H9 (cell line): ENCODE results near the gene EBPL. TPM values are rescaled to one million over a fixed set of nuclear protein-coding genes. Genes with fewer than 3 reads are reported as not detected.

Source experiments
- DNase-seq: peaks from one replicate; pipeline ENCODE4 v3.0.0-alpha.2; 2017
- H2AFZ ChIP-seq: one replicate; pipeline ENCODE4 v1.6.1; 2013; ENCODE audit warnings: mild to moderate bottlenecking, low read length, control low read depth, moderate library complexity
- H2AK5ac ChIP-seq: 2 replicates; pipeline ENCODE4 v1.6.1; 2013; ENCODE audit warnings: low read length, control low read depth, mixed read lengths; ENCODE audit not compliant: insufficient read length
- H2BK120ac ChIP-seq: one replicate; pipeline ENCODE4 v1.6.1; 2013; ENCODE audit warnings: low read depth, mild to moderate bottlenecking, low read length, control low read depth, inconsistent platforms; ENCODE audit not compliant: poor library complexity, severe bottlenecking
- H2BK12ac ChIP-seq: 2 replicates; pipeline ENCODE4 v1.6.1; 2013; ENCODE audit warnings: low read length, control low read depth, mixed read lengths, low read depth; ENCODE audit not compliant: insufficient read length
- H2BK15ac ChIP-seq: 2 replicates; pipeline ENCODE4 v1.6.1; 2013; ENCODE audit warnings: low read depth, low read length, control low read depth
- H2BK20ac ChIP-seq: one replicate; pipeline ENCODE4 v1.6.1; 2013; ENCODE audit warnings: low read depth, mild to moderate bottlenecking, low read length, control low read depth, inconsistent platforms; ENCODE audit not compliant: poor library complexity, severe bottlenecking
- H2BK5ac ChIP-seq: 2 replicates; pipeline ENCODE4 v1.6.1; 2013; ENCODE audit warnings: low read length, control low read depth, mixed read lengths; ENCODE audit not compliant: insufficient read length
- H3K14ac ChIP-seq: 2 replicates; pipeline ENCODE4 v1.6.1; 2013; ENCODE audit warnings: low read length, control low read depth; ENCODE audit not compliant: insufficient read depth
- H3K18ac ChIP-seq: 2 replicates; pipeline ENCODE4 v1.6.1; 2013; ENCODE audit warnings: low read depth, mild to moderate bottlenecking, mixed read lengths, low read length, control low read depth; ENCODE audit not compliant: insufficient read length
- H3K23ac ChIP-seq: 2 replicates; pipeline ENCODE4 v1.6.1; 2013; ENCODE audit warnings: low read length, control low read depth, mixed read lengths, low read depth; ENCODE audit not compliant: insufficient read length
- H3K23me2 ChIP-seq: 2 replicates; pipeline ENCODE4 v1.6.1; 2013; ENCODE audit warnings: low read depth, mild to moderate bottlenecking, mixed read lengths, low read length, control low read depth; ENCODE audit not compliant: insufficient read length, poor library complexity, severe bottlenecking
- H3K27ac ChIP-seq: 2 replicates; pipeline ENCODE4 v1.5.1; 2013; ENCODE audit warnings: low read length, control low read depth, mixed read lengths, low read depth; ENCODE audit not compliant: insufficient read length
- H3K27me3 ChIP-seq: 2 replicates; pipeline ENCODE4 v1.6.1; 2013; ENCODE audit warnings: low read length, control low read depth, inconsistent platforms; ENCODE audit not compliant: insufficient read depth
- H3K4ac ChIP-seq: 2 replicates; pipeline ENCODE4 v1.6.1; 2013; ENCODE audit warnings: low read depth, mild to moderate bottlenecking, control low read depth, inconsistent platforms, low read length, moderate library complexity
- H3K4me1 ChIP-seq: 2 replicates; pipeline ENCODE4 v1.6.1; 2013; ENCODE audit warnings: low read length, control low read depth, inconsistent platforms; ENCODE audit not compliant: insufficient read depth
- H3K4me2 ChIP-seq: 2 replicates; pipeline ENCODE4 v1.6.1; 2013; ENCODE audit warnings: low read length, control low read depth, mixed read lengths; ENCODE audit not compliant: insufficient read length, insufficient read depth
- H3K56ac ChIP-seq: 2 replicates; pipeline ENCODE4 v1.6.1; 2013; ENCODE audit warnings: low read depth, mild to moderate bottlenecking, mixed read lengths, low read length, control low read depth; ENCODE audit not compliant: insufficient read length
- H3K79me1 ChIP-seq: 2 replicates; pipeline ENCODE4 v1.6.1; 2013; ENCODE audit warnings: low read depth, mild to moderate bottlenecking, moderate library complexity, low read length, control low read depth, inconsistent platforms; ENCODE audit not compliant: insufficient read depth, poor library complexity, severe bottlenecking
- H3K79me2 ChIP-seq: 2 replicates; pipeline ENCODE4 v1.6.1; 2013; ENCODE audit warnings: low read length, control low read depth, inconsistent platforms; ENCODE audit not compliant: insufficient read depth
- H3K9ac ChIP-seq: 2 replicates; pipeline ENCODE4 v1.6.1; 2013; ENCODE audit warnings: low read length, control low read depth, mixed read lengths; ENCODE audit not compliant: insufficient read length; ENCODE audit errors: extremely low read depth
- H3K9me3 ChIP-seq: one replicate; pipeline ENCODE4 v1.6.1; 2013; ENCODE audit warnings: low read depth, low read length, inconsistent platforms; ENCODE audit not compliant: control insufficient read depth
- H3T11ph ChIP-seq: one replicate; pipeline ENCODE4 v1.6.1; 2013; ENCODE audit warnings: mild to moderate bottlenecking, low read length, control low read depth, inconsistent platforms
- H4K20me1 ChIP-seq: one replicate; pipeline ENCODE4 v1.6.1; 2013; ENCODE audit not compliant: control insufficient read depth, insufficient read length, insufficient read depth
- H4K5ac ChIP-seq: 2 replicates; pipeline ENCODE4 v1.6.1; 2013; ENCODE audit warnings: low read depth, mild to moderate bottlenecking, mixed read lengths, low read length, control low read depth; ENCODE audit not compliant: insufficient read length
- H4K8ac ChIP-seq: replicated peaks from 2 replicates; pipeline ENCODE4 v1.6.1; 2013; ENCODE audit warnings: low read length, control low read depth, mixed read lengths, low read depth; ENCODE audit not compliant: insufficient read length
- H4K91ac ChIP-seq: 2 replicates; pipeline ENCODE4 v1.6.1; 2013; ENCODE audit warnings: low read depth, mild to moderate bottlenecking, moderate library complexity, mixed read lengths, low read length, control low read depth; ENCODE audit not compliant: insufficient read length
- H3K27ac Mint-ChIP-seq, 3 experiments: 2 replicates in 2 of 3; 3 replicates in 1 of 3; pipeline ENCODE4 v1.8.0; 2020 to 2021; ENCODE audit warnings: mixed read lengths in 3 of 3, mild to moderate bottlenecking in 1 of 3, moderate library complexity in 1 of 3
- H3K27me3 Mint-ChIP-seq: 2 replicates; pipeline ENCODE4 v1.8.0; 2021; ENCODE audit warnings: low read depth, mild to moderate bottlenecking, moderate library complexity, mixed read lengths
- H3K36me3 Mint-ChIP-seq, 3 experiments: 2 replicates in 2 of 3; 3 replicates in 1 of 3; pipeline ENCODE4 v1.8.0; 2020 to 2021; ENCODE audit warnings: low read depth in 3 of 3, mixed read lengths in 3 of 3; ENCODE audit not compliant: insufficient read depth in 1 of 3
- H3K4me1 Mint-ChIP-seq, 2 experiments: 2 replicates each; pipeline ENCODE4 v1.8.0; 2020; ENCODE audit warnings: mixed read lengths in 2 of 2
- H3K4me3 Mint-ChIP-seq, 2 experiments: 2 replicates in 1 of 2; 3 replicates in 1 of 2; pipeline ENCODE4 v1.8.0; 2020 to 2021; ENCODE audit warnings: mild to moderate bottlenecking in 2 of 2, mixed read lengths in 2 of 2, moderate library complexity in 1 of 2
- H3K9me3 Mint-ChIP-seq, 2 experiments: 2 replicates in 1 of 2; 3 replicates in 1 of 2; pipeline ENCODE4 v1.8.0; 2020; ENCODE audit warnings: mild to moderate bottlenecking in 2 of 2, mixed read lengths in 2 of 2, moderate library complexity in 1 of 2
- WGBS: extraction: QIAGEN DNeasy Blood & Tissue Kit; methylation state at CpG from one replicate; pipeline ENCODE4 v1.1.7; 2013; ENCODE audit warnings: missing lambda C conversion rate, low lambda C conversion rate, mixed read lengths; ENCODE audit not compliant: insufficient read length; ENCODE audit errors: extremely low coverage; 5-methylcytosine and 5-hydroxymethylcytosine counted together
- total RNA-seq: library from RNA; stranded (reverse); gene quantifications from 2 replicates; pipeline ENCODE4 v1.2.1, GENCODE V29; 2021
- TF ChIP-seq, protein P1 (sequence below): fragments of 200-600 bp; sonication (generic); conservative IDR thresholded peaks from 3 replicates; pipeline ENCODE4 v1.8.0; 2021; ENCODE audit warnings: antibody characterized with exemption, mild to moderate bottlenecking

Gene EBPL
- total RNA-seq, 1 experiment from 2014 or later, result 65.9 TPM

DNA sequence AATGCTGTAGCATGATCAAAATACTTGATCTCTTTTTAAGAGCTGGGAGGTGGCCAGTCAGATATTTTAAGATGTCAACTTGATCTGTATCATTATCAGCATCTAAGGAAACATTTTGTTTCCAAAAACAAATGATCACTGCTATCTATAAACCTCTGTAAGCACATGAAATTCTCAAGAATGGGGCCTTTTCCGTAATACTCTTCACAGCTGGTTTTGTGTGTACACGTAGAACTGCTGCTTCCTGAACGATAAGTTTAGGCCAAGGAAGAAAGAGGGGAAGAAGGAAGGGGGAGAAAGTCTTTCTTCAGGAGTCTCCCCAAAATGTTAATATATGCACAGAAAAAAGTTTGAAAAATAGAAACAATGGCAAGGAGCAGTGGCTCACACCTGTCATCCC, 37.3 kb downstream of the EBPL start:
- H2BK5ac ChIP-seq, result no peak overlapping the region
- H3K14ac ChIP-seq, result no peak overlapping the region
- Mint-ChIP-seq H3K4me3 (no peak overlapping the region), H3K27ac (no peak overlapping the region), H3K9me3 (no peaks in the 10 kb centered on the region), H3K27me3 (no peaks in the 10 kb centered on the region), H3K36me3 (peaks cover 0 to 8% (median 2%) of the 10 kb centered on the region in 3 experiments; a peak in 3 of 7 replicates), H3K4me1 (peaks cover 6 to 21% of the 10 kb centered on the region in 2 experiments)
- DNase-seq, result no peak
- no peaks in the 10 kb centered on the region for H3K27me3 ChIP-seq
- no peak overlapping the region for H2AFZ ChIP-seq
- H4K8ac ChIP-seq, result no peak overlapping the region
- no peak overlapping the region for H3T11ph ChIP-seq
- no peak overlapping the region for H3K4me2 ChIP-seq
- no peaks in the 10 kb centered on the region for H3K23me2 ChIP-seq
- no peak overlapping the region for H3K4ac ChIP-seq
- no peak overlapping the region for H4K5ac ChIP-seq
- H2BK12ac ChIP-seq, result no peak overlapping the region
- H3K9ac ChIP-seq, result no peak overlapping the region
- no peaks in the 10 kb centered on the region for H3K79me2 ChIP-seq
- H4K20me1 ChIP-seq, result no peaks in the 10 kb centered on the region
- H3K56ac ChIP-seq, result no peak overlapping the region
- no peaks in the 10 kb centered on the region; the same call in 1 of the 2 replicates for H3K4me1 ChIP-seq
- H4K91ac ChIP-seq, result no peak overlapping the region
- TF ChIP-seq, protein P1, sequence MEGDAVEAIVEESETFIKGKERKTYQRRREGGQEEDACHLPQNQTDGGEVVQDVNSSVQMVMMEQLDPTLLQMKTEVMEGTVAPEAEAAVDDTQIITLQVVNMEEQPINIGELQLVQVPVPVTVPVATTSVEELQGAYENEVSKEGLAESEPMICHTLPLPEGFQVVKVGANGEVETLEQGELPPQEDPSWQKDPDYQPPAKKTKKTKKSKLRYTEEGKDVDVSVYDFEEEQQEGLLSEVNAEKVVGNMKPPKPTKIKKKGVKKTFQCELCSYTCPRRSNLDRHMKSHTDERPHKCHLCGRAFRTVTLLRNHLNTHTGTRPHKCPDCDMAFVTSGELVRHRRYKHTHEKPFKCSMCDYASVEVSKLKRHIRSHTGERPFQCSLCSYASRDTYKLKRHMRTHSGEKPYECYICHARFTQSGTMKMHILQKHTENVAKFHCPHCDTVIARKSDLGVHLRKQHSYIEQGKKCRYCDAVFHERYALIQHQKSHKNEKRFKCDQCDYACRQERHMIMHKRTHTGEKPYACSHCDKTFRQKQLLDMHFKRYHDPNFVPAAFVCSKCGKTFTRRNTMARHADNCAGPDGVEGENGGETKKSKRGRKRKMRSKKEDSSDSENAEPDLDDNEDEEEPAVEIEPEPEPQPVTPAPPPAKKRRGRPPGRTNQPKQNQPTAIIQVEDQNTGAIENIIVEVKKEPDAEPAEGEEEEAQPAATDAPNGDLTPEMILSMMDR, result no peak
- H3K79me1 ChIP-seq, result no peaks in the 10 kb centered on the region
- no peak overlapping the region for H2BK15ac ChIP-seq
- H3K27ac ChIP-seq, result no peak overlapping the region
- no peak overlapping the region for H2BK120ac ChIP-seq
- no peak overlapping the region for H2BK20ac ChIP-seq
- no CpG with 5 or more reads among the region's 3 CpGs for WGBS
- H2AK5ac ChIP-seq, result no peak overlapping the region
- H3K18ac ChIP-seq, result no peak overlapping the region
- H3K9me3 ChIP-seq, result no peaks in the 10 kb centered on the region
- no peak overlapping the region for H3K23ac ChIP-seq
